IPS-15b (cell line): Measurements from ENCODE around the gene SFRP2.

Experiments
- H3K27me3 ChIP-seq: one replicate; pipeline ENCODE4 v1.6.1; 2013; ENCODE audit warnings: low read length; ENCODE audit not compliant: control insufficient read depth, insufficient read depth
- H3K36me3 ChIP-seq: one replicate; pipeline ENCODE4 v1.6.1; 2013; ENCODE audit warnings: low read length; ENCODE audit not compliant: control insufficient read depth, insufficient read depth
- H3K4me1 ChIP-seq: one replicate; pipeline ENCODE4 v1.6.1; 2013; ENCODE audit warnings: mild to moderate bottlenecking, low read length; ENCODE audit not compliant: control insufficient read depth, insufficient read depth
- H3K4me3 ChIP-seq: one replicate; pipeline ENCODE4 v1.5.1; 2013; ENCODE audit warnings: low read depth, low read length
- H3K9ac ChIP-seq: one replicate; pipeline ENCODE4 v1.6.1; 2013; ENCODE audit warnings: low read depth, mild to moderate bottlenecking, low read length
- H3K9me3 ChIP-seq: one replicate; pipeline ENCODE4 v1.6.1; 2013; ENCODE audit warnings: mild to moderate bottlenecking, low read length; ENCODE audit not compliant: control insufficient read depth, insufficient read depth

Gene SFRP2

DNA sequence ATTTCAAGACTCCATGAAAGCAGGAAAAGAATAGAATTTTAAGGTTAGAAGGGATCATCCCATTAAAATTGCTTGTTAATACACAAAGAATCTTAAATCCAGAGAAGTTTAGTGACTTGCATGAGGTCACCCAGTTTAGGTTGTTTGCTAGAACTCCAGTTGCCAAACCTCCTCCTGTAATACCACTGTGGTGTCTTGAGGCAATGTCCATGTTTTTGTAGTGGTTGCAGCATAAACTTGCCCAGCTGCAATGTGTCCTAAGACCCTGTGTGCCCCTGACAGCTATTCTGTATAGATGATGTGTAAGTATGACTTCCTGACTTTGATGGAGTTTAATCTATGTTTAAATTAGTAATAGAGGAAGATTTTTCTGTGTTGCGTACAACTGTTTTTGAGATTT, 6.3 kb downstream of the SFRP2 start:
- Histone ChIP-seq H3K4me1 (peaks cover 17% of the 10 kb centered on the region), H3K27me3 (peaks cover 9% of the 10 kb centered on the region), H3K9me3 (no peaks in the 10 kb centered on the region), H3K4me3 (no peak overlapping the region), H3K36me3 (no peaks in the 10 kb centered on the region), H3K9ac (no peak overlapping the region)

DNA sequence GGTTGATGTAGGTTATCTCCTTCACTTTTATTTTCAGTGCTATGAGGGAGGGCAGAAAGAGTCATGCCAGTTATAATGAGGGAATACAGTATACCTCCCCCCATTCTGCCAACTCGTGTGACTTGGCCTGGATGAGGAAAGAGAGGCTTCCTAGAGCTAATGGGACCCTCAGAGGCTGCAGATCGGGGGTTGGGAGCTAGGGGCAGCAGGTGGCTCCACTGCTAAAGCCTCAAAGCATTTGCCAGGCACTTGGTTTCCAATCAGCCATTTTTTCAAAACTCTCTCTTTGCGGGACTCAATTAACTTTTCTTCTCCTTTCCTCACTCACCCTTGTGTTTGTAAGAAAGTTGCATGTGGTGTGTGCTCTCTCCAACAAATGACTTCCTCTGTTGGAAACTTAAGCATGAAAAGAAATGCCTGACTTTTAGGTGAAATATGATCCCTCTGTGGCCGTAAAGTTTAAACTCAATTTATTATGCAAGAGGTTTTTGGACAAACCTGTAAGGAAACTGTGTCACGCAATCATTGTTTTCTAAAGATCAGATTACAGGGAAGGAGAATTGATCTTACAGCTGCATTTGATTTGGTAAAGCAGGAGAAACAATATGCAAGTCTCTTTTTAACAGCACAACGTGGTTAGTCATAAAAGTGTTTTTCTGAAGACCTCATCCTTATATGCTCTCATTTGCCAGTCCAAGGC, 7.0 kb downstream of the SFRP2 start:
- no peak overlapping the region for H3K9ac ChIP-seq
- H3K9me3 ChIP-seq, result no peaks in the 10 kb centered on the region
- H3K36me3 ChIP-seq, result no peaks in the 10 kb centered on the region
- peaks cover 1% of the 10 kb centered on the region for H3K27me3 ChIP-seq
- H3K4me3 ChIP-seq, result no peak overlapping the region
- peaks cover 16% of the 10 kb centered on the region for H3K4me1 ChIP-seq

DNA sequence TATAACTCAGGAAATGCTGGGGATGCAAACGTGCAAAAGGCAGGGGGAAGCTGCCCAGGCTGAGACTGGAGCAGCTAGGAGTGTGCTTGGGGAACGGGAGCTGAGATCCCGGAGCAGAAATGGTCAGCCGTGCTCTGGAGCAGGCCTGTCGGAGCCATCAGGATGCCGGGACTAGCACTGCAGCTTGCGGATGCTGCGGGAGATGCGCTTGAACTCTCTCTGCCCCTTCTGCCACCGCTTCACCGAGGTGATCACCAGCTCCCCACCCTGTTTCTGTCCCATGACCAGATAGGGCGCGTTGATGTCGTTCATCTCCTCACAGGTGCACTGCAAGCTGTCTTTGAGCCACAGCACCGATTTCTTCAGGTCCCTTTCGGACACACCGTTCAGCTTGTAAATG, 7.6 kb downstream of the SFRP2 start:
- Histone ChIP-seq H3K36me3 (no peaks in the 10 kb centered on the region), H3K27me3 (no peaks in the 10 kb centered on the region), H3K4me3 (no peak overlapping the region)

GRCh38 chr4:153780876-153781275, 8.0 kb downstream of the SFRP2 start:
- H3K4me1 ChIP-seq, result peaks cover 11% of the 10 kb centered on the region
- no peaks in the 10 kb centered on the region for H3K9me3 ChIP-seq
- H3K36me3 ChIP-seq, result no peaks in the 10 kb centered on the region
- no peak overlapping the region for H3K4me3 ChIP-seq
- H3K27me3 ChIP-seq, result no peaks in the 10 kb centered on the region
- no peak overlapping the region for H3K9ac ChIP-seq

More for the DNA sequence above, 7.6 kb downstream of the SFRP2 start:
- Histone ChIP-seq H3K9me3 (no peaks in the 10 kb centered on the region), H3K9ac (no peak overlapping the region), H3K4me1 (peaks cover 15% of the 10 kb centered on the region)

DNA sequence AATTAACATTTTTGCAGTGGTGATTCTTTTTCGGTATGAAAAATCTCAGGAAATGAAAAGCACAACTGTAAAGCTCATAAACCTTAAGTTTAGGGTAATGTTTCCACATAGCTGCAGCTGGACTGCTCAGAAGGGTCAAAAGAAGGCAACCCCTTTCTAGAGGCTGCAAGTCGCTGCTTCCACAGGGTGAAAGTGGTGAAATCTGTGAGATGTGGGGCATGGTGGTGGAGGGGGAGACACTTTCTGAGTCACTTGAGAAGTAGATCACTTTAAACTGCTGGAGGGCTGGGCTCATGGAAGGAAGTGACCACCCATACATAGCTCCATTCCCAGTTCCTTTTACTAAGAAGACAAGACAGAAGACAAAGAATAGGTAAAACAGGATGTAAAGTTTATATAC, 8.7 kb downstream of the SFRP2 start:
- H3K9ac ChIP-seq, result no peak overlapping the region
- H3K4me1 ChIP-seq, result peaks cover 11% of the 10 kb centered on the region
- H3K27me3 ChIP-seq, result no peaks in the 10 kb centered on the region
- no peaks in the 10 kb centered on the region for H3K36me3 ChIP-seq
- no peaks in the 10 kb centered on the region for H3K9me3 ChIP-seq
- H3K4me3 ChIP-seq, result no peak overlapping the region

DNA sequence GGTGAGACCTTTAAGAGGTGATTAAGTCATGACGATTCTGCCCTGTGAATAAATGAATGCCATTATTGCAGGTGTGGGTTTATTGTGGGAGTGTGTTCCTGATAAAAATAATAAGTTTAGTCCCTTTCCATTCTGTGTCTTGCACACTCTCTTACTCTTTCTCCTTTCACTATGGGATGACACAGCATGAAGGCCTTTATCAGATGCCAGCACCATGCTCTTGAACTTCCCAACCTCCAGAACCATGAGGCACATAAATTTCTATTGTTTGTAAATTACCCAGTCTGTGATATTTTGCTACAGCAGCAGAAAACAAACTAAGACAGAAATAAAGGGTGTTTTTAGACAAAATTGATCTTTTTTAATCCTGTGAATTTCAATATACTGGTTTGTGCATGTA, 10.5 kb downstream of the SFRP2 start:
- Histone ChIP-seq H3K4me1 (peaks cover 11% of the 10 kb centered on the region), H3K4me3 (no peak overlapping the region), H3K36me3 (no peaks in the 10 kb centered on the region), H3K27me3 (no peaks in the 10 kb centered on the region), H3K9ac (no peak overlapping the region), H3K9me3 (no peaks in the 10 kb centered on the region)

GRCh38 chr4:153777421-153777820, 11.5 kb downstream of the SFRP2 start:
- Histone ChIP-seq H3K9me3 (no peaks in the 10 kb centered on the region), H3K4me3 (no peak overlapping the region), H3K27me3 (no peaks in the 10 kb centered on the region), H3K4me1 (peaks cover 9% of the 10 kb centered on the region), H3K36me3 (no peaks in the 10 kb centered on the region), H3K9ac (no peak overlapping the region)

GRCh38 chr4:153776601-153777000, 12.3 kb downstream of the SFRP2 start:
- Histone ChIP-seq H3K4me3 (no peak overlapping the region), H3K9me3 (no peaks in the 10 kb centered on the region), H3K9ac (no peak overlapping the region), H3K27me3 (no peaks in the 10 kb centered on the region), H3K36me3 (no peaks in the 10 kb centered on the region), H3K4me1 (peaks cover 2% of the 10 kb centered on the region)

DNA sequence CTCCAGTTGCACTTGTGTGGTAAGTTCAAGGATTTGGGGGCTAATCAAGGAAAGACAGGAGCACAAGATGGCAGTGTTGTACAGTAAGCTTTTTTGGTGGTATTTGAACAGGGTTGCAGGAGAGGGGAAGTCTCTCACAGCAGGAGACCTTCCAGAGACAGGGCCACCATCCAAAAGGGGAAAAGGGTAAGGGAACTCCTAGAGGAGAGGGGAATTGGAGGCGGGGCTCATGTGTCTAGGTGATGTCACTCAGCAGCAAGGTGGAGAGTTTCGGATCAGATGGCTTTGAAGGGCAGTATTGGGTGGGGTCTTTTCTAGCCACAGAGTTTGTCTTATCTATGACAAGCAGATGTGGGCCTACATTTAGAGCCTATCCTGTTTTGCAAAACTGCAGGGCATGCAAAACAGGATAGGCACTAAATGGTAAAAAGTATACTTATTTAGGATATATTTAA, 15.6 kb downstream of the SFRP2 start:
- Histone ChIP-seq H3K9ac (no peak overlapping the region), H3K36me3 (no peaks in the 10 kb centered on the region), H3K27me3 (no peaks in the 10 kb centered on the region), H3K4me1 (peaks cover 2% of the 10 kb centered on the region), H3K4me3 (no peak overlapping the region), H3K9me3 (peaks cover 2% of the 10 kb centered on the region)

DNA sequence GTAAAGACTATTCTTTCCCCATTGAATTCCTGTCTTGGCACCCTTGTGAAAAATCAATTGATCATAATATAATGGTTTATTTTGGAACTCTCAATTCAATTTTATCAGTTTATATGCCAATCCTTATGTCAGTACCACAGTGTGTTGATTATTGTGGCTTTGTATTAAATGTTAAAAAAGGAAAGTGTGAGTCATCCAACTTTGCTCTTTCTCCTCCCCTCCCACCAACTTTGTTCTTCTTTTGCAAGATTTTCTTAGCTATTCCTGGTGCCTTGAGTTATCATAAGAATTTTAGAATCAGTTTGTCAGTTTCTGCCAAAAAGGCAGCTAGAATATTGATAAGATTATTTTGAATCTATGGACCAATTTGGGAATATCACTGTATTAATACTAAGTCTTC, 17.8 kb downstream of the SFRP2 start:
- no peak overlapping the region for H3K4me3 ChIP-seq
- H3K4me1 ChIP-seq, result peaks cover 2% of the 10 kb centered on the region
- H3K9ac ChIP-seq, result no peak overlapping the region
- H3K36me3 ChIP-seq, result no peaks in the 10 kb centered on the region
- no peaks in the 10 kb centered on the region for H3K27me3 ChIP-seq
- H3K9me3 ChIP-seq, result peaks cover 2% of the 10 kb centered on the region

DNA sequence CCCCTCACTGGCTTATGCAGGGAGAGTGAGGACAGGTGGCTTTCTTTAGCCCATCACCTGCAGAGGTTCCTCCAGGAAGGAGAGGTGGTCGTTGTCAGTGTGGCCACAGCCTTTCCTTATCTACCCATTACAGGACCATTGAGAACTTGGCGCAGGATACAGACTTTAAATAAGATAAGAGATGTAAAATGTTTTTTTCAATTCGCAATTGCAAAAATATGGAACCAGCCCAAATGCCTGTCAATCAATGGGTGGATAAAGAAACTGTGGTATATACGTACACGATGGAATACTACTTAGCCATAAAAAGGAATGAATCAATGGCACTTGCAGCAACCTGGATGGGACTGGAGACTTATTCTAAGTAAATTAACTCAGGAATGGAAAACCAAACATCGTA, 22.1 kb downstream of the SFRP2 start:
- peaks cover 2% of the 10 kb centered on the region for H3K9me3 ChIP-seq
- H3K27me3 ChIP-seq, result peaks cover 3% of the 10 kb centered on the region
- H3K36me3 ChIP-seq, result no peaks in the 10 kb centered on the region
- H3K9ac ChIP-seq, result no peak overlapping the region
- no peak overlapping the region for H3K4me3 ChIP-seq
- H3K4me1 ChIP-seq, result peaks cover 6% of the 10 kb centered on the region

DNA sequence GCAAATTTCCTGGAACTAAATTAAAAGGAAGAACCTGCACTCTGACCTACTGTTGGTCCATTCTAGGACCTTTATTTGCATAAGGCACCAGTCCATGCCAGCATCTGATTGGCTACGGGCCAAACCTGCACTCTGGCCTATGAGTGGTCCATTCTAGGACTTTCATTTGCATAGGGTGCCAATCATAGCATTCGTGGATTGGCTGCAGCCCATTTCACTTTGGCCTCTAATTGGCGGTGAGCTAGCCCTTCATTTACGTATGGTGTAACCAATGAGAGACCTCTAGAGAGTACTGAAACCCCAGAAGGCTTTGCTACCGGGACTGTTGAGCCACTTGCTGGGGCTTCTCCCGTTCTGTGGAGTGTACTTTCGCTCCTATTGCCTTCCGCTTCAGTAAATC, 23.0 kb downstream of the SFRP2 start:
- Histone ChIP-seq H3K36me3 (no peaks in the 10 kb centered on the region), H3K4me1 (peaks cover 6% of the 10 kb centered on the region), H3K9ac (no peak overlapping the region), H3K9me3 (peaks cover under 1% of the 10 kb centered on the region), H3K4me3 (no peak overlapping the region), H3K27me3 (peaks cover 10% of the 10 kb centered on the region)
